Erythroblast (primary cell): Measurements from ENCODE around the gene BEND6.

Experiments
- GATA1 ChIP-seq: IDR thresholded peaks from 2 replicates; pipeline ENCODE4 v1.6.1; 2011; ENCODE audit warnings: low read depth, mild to moderate bottlenecking, control low read depth, low read length, moderate library complexity
- POLR2A ChIP-seq: IDR thresholded peaks from 2 replicates; pipeline ENCODE4 v1.6.1; 2011; ENCODE audit warnings: mild to moderate bottlenecking, low read length

DNA sequence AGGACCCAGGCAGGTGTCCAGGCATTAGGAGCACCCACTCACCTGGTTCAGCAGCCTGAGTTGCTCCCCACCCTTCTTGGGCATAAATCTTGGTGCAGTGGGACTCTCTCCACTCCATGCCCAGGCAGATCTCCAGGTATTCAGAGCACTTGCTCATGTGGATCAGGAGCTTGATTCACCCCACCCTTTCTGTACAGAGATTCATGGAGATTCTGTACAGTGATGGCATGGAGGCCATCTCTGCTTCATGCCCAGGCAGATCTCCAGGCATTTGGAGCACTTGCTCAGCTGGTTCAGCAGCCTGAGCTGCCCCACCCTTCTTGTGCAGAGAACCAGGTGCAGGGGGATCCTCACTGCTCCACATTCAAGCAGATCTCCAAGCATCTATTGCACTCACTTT is 44.1 kb downstream of the BEND6 start:
- TF ChIP-seq POLR2A = no peak
- no peak for TF ChIP-seq GATA1
